KG1 (cell line): Measurements from ENCODE around the gene MARK4.
"Not testable (repeated sequence)": the region's sequence is repeated elsewhere in the genome, so short reads cannot be mapped to it uniquely, and the experiment has no call there.

Source experiments
- DNase-seq: peaks from one replicate; lab custom pipeline; 2025; lab: John Stamatoyannopoulos, UW

Gene MARK4

GRCh38 chr19:45250832-45251451 is at the start of gene MARK4:
Gene MARK4, plus strand, starts transcription at chr19:45251271. Its CDS starts 318 bp downstream, at chr19:45251589.
- peak; percentile 15 for DNase-seq

- no peak for DNase-seq
These were observed 48.4 kb upstream of the MARK4 start for GRCh38 chr19:45202637-45203036.

- no peak for DNase-seq
These were observed 45.3 kb upstream of the MARK4 start for GRCh38 chr19:45205810-45206209.

GRCh38 chr19:45206328-45206727 is 44.7 kb upstream of the MARK4 start:
- no peak for DNase-seq

GRCh38 chr19:45211751-45212381 is 39.2 kb upstream of the MARK4 start:
- no peak for DNase-seq

GRCh38 chr19:45213031-45213430 is 38.0 kb upstream of the MARK4 start:
- DNase-seq = no peak

- DNase-seq = no peak
These were observed 35.5 kb upstream of the MARK4 start for GRCh38 chr19:45215391-45216191.

GRCh38 chr19:45216667-45217066 is 34.4 kb upstream of the MARK4 start:
- DNase-seq = no peak

GRCh38 chr19:45217193-45217956 is 33.7 kb upstream of the MARK4 start:
- DNase-seq = no peak

GRCh38 chr19:45217957-45218334 is 33.1 kb upstream of the MARK4 start:
- DNase-seq = no peak

GRCh38 chr19:45218426-45218825 is 32.6 kb upstream of the MARK4 start:
- DNase-seq = no peak

- no peak for DNase-seq
These were observed 31.9 kb upstream of the MARK4 start for GRCh38 chr19:45218911-45219743.

GRCh38 chr19:45222724-45223123 is 28.3 kb upstream of the MARK4 start:
- DNase-seq = no peak

- no peak for DNase-seq
These were observed 27.2 kb upstream of the MARK4 start for GRCh38 chr19:45223879-45224278.

- DNase-seq = no peak
These were observed 26.4 kb upstream of the MARK4 start for GRCh38 chr19:45224645-45225044.

GRCh38 chr19:45229056-45229455 is 22.0 kb upstream of the MARK4 start:
- DNase-seq = not testable (repeated sequence)

- DNase-seq = no peak
These were observed 19.2 kb upstream of the MARK4 start for GRCh38 chr19:45231891-45232290.

GRCh38 chr19:45234089-45234869 is 16.8 kb upstream of the MARK4 start:
- no peak for DNase-seq

GRCh38 chr19:45235485-45235884 is 15.6 kb upstream of the MARK4 start:
- no peak for DNase-seq

GRCh38 chr19:45238556-45238955 is 12.5 kb upstream of the MARK4 start:
- no peak for DNase-seq
